ENCODE results near the gene PRRX2.
"Not testable (repeated sequence)": the region's sequence is repeated elsewhere in the genome, so short reads cannot be mapped to it uniquely, and the experiment has no call there.

PRRX2 gene

GRCh38 chr9:129739432-129739831 lies 74.0 kb downstream of the PRRX2 start:
- DNase-seq, result no peak

GRCh38 chr9:129740174-129740573 lies 74.7 kb downstream of the PRRX2 start:
- no peak for DNase-seq

GRCh38 chr9:129740666-129741464 lies 75.4 kb downstream of the PRRX2 start:
- no peak for DNase-seq

- DNase-seq, result no peak
Observed at GRCh38 chr9:129745200-129745599, 79.8 kb downstream of the PRRX2 start.

GRCh38 chr9:129746092-129746777 lies 80.8 kb downstream of the PRRX2 start:
- DNase-seq, result no peak

- DNase-seq, result no peak
Observed at GRCh38 chr9:129748249-129748648, 82.8 kb downstream of the PRRX2 start.

GRCh38 chr9:129749052-129749451 lies 83.6 kb downstream of the PRRX2 start:
- not testable (repeated sequence) for DNase-seq

- DNase-seq, result no peak
Observed at GRCh38 chr9:129749575-129749974, 84.1 kb downstream of the PRRX2 start.

- DNase-seq, result no peak
Observed at GRCh38 chr9:129750013-129750638, 84.7 kb downstream of the PRRX2 start.

GRCh38 chr9:129751841-129752801 lies 86.7 kb downstream of the PRRX2 start:
- DNase-seq, result no peak

GRCh38 chr9:129752900-129753729 lies 87.7 kb downstream of the PRRX2 start, which contains the start of gene PTGES:
Gene PTGES (minus strand): TSS chr9:129753042. CDS start chr9:129753012, 30 bp downstream.
- DNase-seq, result peak; percentile 68

- DNase-seq, result no peak
Observed at GRCh38 chr9:129755151-129755550, 89.7 kb downstream of the PRRX2 start.

- no peak for DNase-seq
Observed at GRCh38 chr9:129756191-129756590, 90.7 kb downstream of the PRRX2 start.

- DNase-seq, result no peak
Observed at GRCh38 chr9:129757045-129757444, 91.6 kb downstream of the PRRX2 start.

- DNase-seq, result no peak
Observed at GRCh38 chr9:129759319-129759718, 93.9 kb downstream of the PRRX2 start.

GRCh38 chr9:129759804-129760502 lies 94.5 kb downstream of the PRRX2 start:
- DNase-seq, result no peak

GRCh38 chr9:129760784-129761183 lies 95.3 kb downstream of the PRRX2 start:
- DNase-seq, result not testable (repeated sequence)

- DNase-seq, result no peak
Observed at GRCh38 chr9:129761293-129761900, 96.0 kb downstream of the PRRX2 start.

- DNase-seq, result no peak
Observed at GRCh38 chr9:129761901-129762369, 96.5 kb downstream of the PRRX2 start.

GRCh38 chr9:129762370-129762984 lies 97.0 kb downstream of the PRRX2 start:
- not testable (repeated sequence) for DNase-seq

Data from stimulated activated CD4-positive, alpha-beta T cell treated with anti-CD3 and anti-CD28 coated beads, Interleukin-4, amount 100 ng/mL, for 1 hour (primary cell).